Activated CD8-positive, alpha-beta T cell treated with anti-CD3 and anti-CD28 coated beads for 36 hours (primary cell): ENCODE measurements around the gene CMTM7. TPM values are rescaled to one million over a fixed set of nuclear protein-coding genes. Genes with fewer than 3 reads are reported as not detected.

Experiments
- ATAC-seq: fragments of 200-7000 bp; cut with Tn5 transposase; one replicate; pipeline ENCODE4 v1.10.0; 2021; ENCODE audit warnings: mild to moderate bottlenecking, moderate library complexity
- CTCF ChIA-PET: fragments of 350-600 bp; sonication (Branson Sonifier 250); formaldehyde crosslinking; loops from one replicate; lab custom pipeline; 2021; ENCODE audit warnings: antibody characterized with exemption; lab: Charles Lee
- POLR2A ChIA-PET: fragments of 350-600 bp; sonication (Branson Sonifier 250); formaldehyde crosslinking; loops from one replicate; lab custom pipeline; 2021; ENCODE audit warnings: antibody characterized with exemption; lab: Charles Lee
- DNase-seq: peaks from one replicate; pipeline ENCODE4 v3.0.0-alpha.2; 2020
- H3K27ac Mint-ChIP-seq: one replicate; pipeline ENCODE4 v1.8.0; 2021; ENCODE audit warnings: mild to moderate bottlenecking, mixed read lengths
- H3K27me3 Mint-ChIP-seq: one replicate; pipeline ENCODE4 v1.8.0; 2021; ENCODE audit warnings: mixed read lengths
- H3K36me3 Mint-ChIP-seq: one replicate; pipeline ENCODE4 v1.8.0; 2021; ENCODE audit warnings: low read depth, mixed read lengths
- H3K4me1 Mint-ChIP-seq: one replicate; pipeline ENCODE4 v1.8.0; 2021; ENCODE audit warnings: low read depth, mixed read lengths
- H3K4me3 Mint-ChIP-seq: one replicate; pipeline ENCODE4 v1.8.0; 2021; ENCODE audit warnings: mild to moderate bottlenecking, moderate library complexity, mixed read lengths
- H3K9me3 Mint-ChIP-seq: one replicate; pipeline ENCODE4 v1.8.0; 2021; ENCODE audit warnings: mixed read lengths
- CTCF ChIP-seq: fragments of 200-600 bp; IDR thresholded peaks from one replicate; pipeline ENCODE4 v1.8.0; 2022; ENCODE audit warnings: antibody characterized with exemption, mild to moderate bottlenecking
- intact Hi-C: fragments of 100-400 bp; cut with micrococcal nuclease; formaldehyde crosslinking; loops from one replicate; pipeline ENCODE4 v1.10.0; 2022
- total RNA-seq, 2 experiments: library from RNA; stranded (reverse); gene quantifications; one replicate each; pipeline ENCODE4 v1.2.3, GENCODE V29; 2021

CMTM7 gene
- total RNA-seq, 2 experiments from 2014 or later = 36.1 to 37.2 TPM

GRCh38 chr3:32353351-32353750 is 38.3 kb upstream of the CMTM7 start:
- no peaks in the 10 kb centered on the region for H3K27me3 Mint-ChIP-seq
- intact Hi-C loops = no loop called here

DNA sequence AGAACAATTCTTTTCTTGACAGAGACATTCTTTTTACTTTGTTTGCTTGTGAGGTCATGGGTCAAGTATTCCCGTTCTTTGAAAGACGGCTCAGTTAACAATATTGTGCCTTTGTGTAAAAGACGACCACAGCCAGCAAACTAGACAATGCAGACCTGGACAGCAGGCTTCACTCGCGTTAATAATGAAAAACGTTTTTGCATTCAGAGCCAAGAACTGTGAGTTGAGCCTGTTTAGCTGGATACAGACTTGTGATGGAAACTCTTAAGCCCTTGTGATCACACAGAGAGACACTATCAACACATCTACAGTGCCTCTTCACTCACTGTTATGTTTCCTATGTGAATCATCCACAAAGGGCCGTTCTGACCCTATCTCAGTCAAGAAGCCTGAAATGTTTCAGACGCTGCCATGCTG is 37.3 kb upstream of the CMTM7 start:
- TF ChIP-seq CTCF = no peak
- Mint-ChIP-seq H3K27ac (no peak overlapping the region), H3K4me1 (peaks cover 1% of the 10 kb centered on the region), H3K36me3 (no peaks in the 10 kb centered on the region), H3K9me3 (no peaks in the 10 kb centered on the region), H3K27me3 (no peaks in the 10 kb centered on the region), H3K4me3 (no peak overlapping the region)
- CTCF ChIA-PET = no interaction called here
- intact Hi-C loops = no loop called here
- DNase-seq (no peak), ATAC-seq (no peak)
- POLR2A ChIA-PET = no interaction called here

More at GRCh38 chr3:32353351-32353750, 38.3 kb upstream of the CMTM7 start:
- H3K36me3 Mint-ChIP-seq = no peaks in the 10 kb centered on the region
- DNase-seq (no peak), ATAC-seq (no peak)
- no peak overlapping the region for H3K27ac Mint-ChIP-seq
- H3K4me3 Mint-ChIP-seq = no peak overlapping the region
- ChIA-PET CTCF (no interaction called here), POLR2A (no interaction called here)
- H3K9me3 Mint-ChIP-seq = no peaks in the 10 kb centered on the region
- peaks cover 6% of the 10 kb centered on the region for H3K4me1 Mint-ChIP-seq
- no peak for TF ChIP-seq CTCF

- no peaks in the 10 kb centered on the region for H3K4me1 Mint-ChIP-seq
- ATAC-seq (no peak), DNase-seq (no peak)
- no peaks in the 10 kb centered on the region for H3K36me3 Mint-ChIP-seq
- POLR2A ChIA-PET = no interaction called here
- intact Hi-C loops = no loop called here
- no peaks in the 10 kb centered on the region for H3K9me3 Mint-ChIP-seq
- no peak for TF ChIP-seq CTCF
- no peaks in the 10 kb centered on the region for H3K27me3 Mint-ChIP-seq
- no peak overlapping the region for H3K4me3 Mint-ChIP-seq
- CTCF ChIA-PET = no interaction called here
- no peak overlapping the region for H3K27ac Mint-ChIP-seq
These were observed 35.8 kb upstream of the CMTM7 start for GRCh38 chr3:32355751-32356291.

DNA sequence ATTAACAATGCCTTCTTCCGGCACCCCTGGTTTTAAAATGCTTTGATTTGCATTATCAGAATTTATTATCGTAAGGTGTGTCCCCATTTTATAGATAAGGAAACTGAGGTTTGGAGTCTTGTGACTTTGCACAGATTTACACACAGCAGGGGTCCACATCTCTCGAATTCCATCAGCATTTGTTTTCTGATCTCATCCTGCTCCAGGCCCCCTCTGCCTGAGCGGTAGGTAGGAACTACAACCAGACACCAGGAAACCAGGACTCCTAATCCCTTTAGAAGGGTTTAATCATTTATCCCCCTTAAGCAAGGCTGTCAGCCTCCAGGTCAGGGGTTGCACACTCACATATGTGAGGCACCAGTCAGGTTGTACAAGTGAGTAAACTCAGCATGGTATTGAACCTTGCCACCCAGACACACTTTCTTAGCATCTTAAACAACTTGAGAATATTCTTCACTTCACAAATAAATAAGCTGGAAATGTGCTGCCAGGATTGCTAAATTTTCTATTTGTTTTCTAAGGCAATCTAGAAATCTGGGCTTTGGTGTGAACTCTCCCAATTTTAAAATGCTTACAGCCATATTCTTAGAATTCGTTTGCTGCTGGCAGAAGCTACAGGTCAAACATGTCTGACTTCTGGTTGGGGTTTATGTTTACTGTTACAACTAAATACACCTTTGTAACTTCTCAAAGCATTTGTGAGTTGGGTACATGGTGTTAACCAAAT is 31.7 kb upstream of the CMTM7 start:
- H3K4me1 Mint-ChIP-seq = no peaks in the 10 kb centered on the region
- intact Hi-C loops = no loop called here
- TF ChIP-seq CTCF = no peak
- ChIA-PET POLR2A (no interaction called here), CTCF (interaction anchor here (1.0 kb wide), 1 partner anchor 15 kb away, joined by 5 read pairs; no protein-coding TSS in a partner anchor)
- DNase-seq (no peak), ATAC-seq (no peak)
- no peak overlapping the region for H3K4me3 Mint-ChIP-seq
- H3K27me3 Mint-ChIP-seq = no peaks in the 10 kb centered on the region
- no peaks in the 10 kb centered on the region for H3K36me3 Mint-ChIP-seq
- no peaks in the 10 kb centered on the region for H3K9me3 Mint-ChIP-seq
- H3K27ac Mint-ChIP-seq = no peak overlapping the region

DNA sequence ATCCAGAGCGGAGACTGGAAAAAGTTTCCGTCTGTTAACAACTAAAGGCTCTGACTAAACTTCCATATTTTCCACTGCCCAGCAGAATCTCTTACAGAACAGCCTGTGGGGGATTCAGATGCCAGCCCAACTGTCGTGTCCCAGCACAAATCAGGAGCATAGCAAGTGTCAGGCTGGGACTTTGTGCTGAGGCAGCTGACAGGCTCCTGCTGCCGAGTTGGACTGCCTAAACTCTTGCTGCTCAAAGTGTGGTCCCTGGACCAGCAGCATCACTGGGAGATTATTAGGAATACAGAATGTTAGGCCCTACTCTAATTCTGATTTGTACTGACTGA is 31.2 kb upstream of the CMTM7 start:
- ChIA-PET POLR2A (no interaction called here), CTCF (interaction anchor here (1.0 kb wide), 1 partner anchor 14 kb away, joined by 5 read pairs; no protein-coding TSS in a partner anchor)
- Mint-ChIP-seq H3K4me3 (no peak overlapping the region), H3K36me3 (no peaks in the 10 kb centered on the region), H3K9me3 (no peaks in the 10 kb centered on the region), H3K4me1 (no peaks in the 10 kb centered on the region), H3K27me3 (no peaks in the 10 kb centered on the region), H3K27ac (no peak overlapping the region)
- ATAC-seq (no peak), DNase-seq (no peak)
- TF ChIP-seq CTCF = no peak
- intact Hi-C loops = no loop called here
